HepG2 (cell line): ENCODE data around the gene CRTC2. TPM values are rescaled to one million over a fixed set of nuclear protein-coding genes. Genes with fewer than 3 reads are reported as not detected.
A peak's percentile ranks its signal among the peaks of the same experiment; 100 is the strongest.

Experiments
- ATAC-seq: fragments of 200-7000 bp; cut with Tn5 transposase; 3 replicates; pipeline ENCODE4 v1.9.1; 2020; ENCODE audit warnings: mild to moderate bottlenecking, moderate library complexity
- BruUV-seq: library from RNA; stranded (reverse); fragments of 400-500 nt; replicated peaks from 2 replicates; lab custom pipeline; 2021; lab: Mats Ljungman, UMichigan
- CTCF ChIA-PET: fragments of 300-600 bp; formaldehyde crosslinking; extraction: SDS; loops from one replicate; lab custom pipeline; 2021; ENCODE audit warnings: low total read pairs, inconsistent platforms, low intra/inter-chr PET ratio; lab: Yijun Ruan, JAX
- POLR2A ChIA-PET: fragments of 350-600 bp; sonication (Branson Sonifier 250); formaldehyde crosslinking; loops from one replicate; lab custom pipeline; 2020; ENCODE audit warnings: antibody characterized with exemption, inconsistent platforms; lab: Yijun Ruan, JAX
- DNase-seq: peaks from one replicate; pipeline ENCODE4 v3.0.0-alpha.2; 2015; ENCODE audit warnings: low spot score
- FAIRE-seq: peaks from 3 replicates; lab custom pipeline; 2011; peaks lifted over from hg19 to GRCh38; lab: Jason Lieb, UNC
- H2AFZ ChIP-seq: one replicate; pipeline ENCODE4 v1.6.1; 2011; ENCODE audit warnings: low read length, inconsistent platforms
- H3K27ac ChIP-seq: fragments of 300-600 bp; 3 replicates; pipeline ENCODE4 v1.8.0; 2011; ENCODE audit warnings: mixed run types, mild to moderate bottlenecking, mixed read lengths, low read length, inconsistent platforms; ENCODE audit not compliant: insufficient read depth; ENCODE audit errors: extremely low read length
- H3K27me3 ChIP-seq, 2 experiments: fragments of 200-600 bp in 1 of 2; 2 replicates in 1 of 2; 3 replicates in 1 of 2; pipeline versions ENCODE4 v1.6.0 to v1.8.0; 2011; ENCODE audit warnings: low read length in 2 of 2, mild to moderate bottlenecking in 2 of 2, moderate library complexity in 2 of 2, inconsistent platforms in 1 of 2; ENCODE audit not compliant: insufficient read depth in 2 of 2, control insufficient read depth in 1 of 2
- H3K36me3 ChIP-seq, 2 experiments: fragments of 200-600 bp in 1 of 2; replicated peaks in 1 of 2; 2 replicates in 1 of 2; 3 replicates in 1 of 2; pipeline versions ENCODE4 v1.5.1 to v1.8.0; 2011; ENCODE audit warnings: low read length in 2 of 2, inconsistent platforms in 1 of 2; ENCODE audit not compliant: insufficient read depth in 2 of 2, control insufficient read depth in 1 of 2
- H3K4me1 ChIP-seq: 2 replicates; pipeline ENCODE4 v1.5.1; 2012; ENCODE audit warnings: low read length, inconsistent platforms; ENCODE audit not compliant: insufficient read depth
- H3K4me2 ChIP-seq: 2 replicates; pipeline ENCODE4 v1.6.0; 2011; ENCODE audit warnings: low read depth, low read length, inconsistent platforms
- H3K4me3 ChIP-seq, 3 experiments: fragments of 200-600 bp in 1 of 3; sonication (generic), shearing (Covaris generic) in 1 of 3; replicated peaks in 1 of 3; 2 replicates each; pipeline ENCODE4 v1.5.1; 2011 to 2016; ENCODE audit warnings: low read length in 3 of 3, inconsistent platforms in 2 of 3, low read depth in 2 of 3, mild to moderate bottlenecking in 2 of 3, control low read depth in 1 of 3, mixed read lengths in 1 of 3; ENCODE audit not compliant: insufficient read depth in 1 of 3
- H3K79me2 ChIP-seq: one replicate; pipeline ENCODE4 v1.6.1; 2011; ENCODE audit warnings: low read length, inconsistent platforms; ENCODE audit not compliant: insufficient read depth
- H3K9ac ChIP-seq: 2 replicates; pipeline ENCODE4 v1.6.0; 2011; ENCODE audit warnings: mild to moderate bottlenecking, low read depth, low read length, inconsistent platforms; ENCODE audit not compliant: insufficient read depth
- H3K9me3 ChIP-seq: 2 replicates; pipeline ENCODE4 v1.5.1; 2012; ENCODE audit warnings: mild to moderate bottlenecking, low read length
- H4K20me1 ChIP-seq: 2 replicates; pipeline ENCODE4 v1.6.0; 2011; ENCODE audit warnings: inconsistent platforms, mild to moderate bottlenecking, low read length, moderate library complexity; ENCODE audit not compliant: insufficient read depth
- AGO2 ChIP-seq: fragments of 200-400 bp; formaldehyde crosslinking; optimal IDR thresholded peaks from 2 replicates; pipeline ENCODE3; 2017; ENCODE audit warnings: mild to moderate bottlenecking, low read depth, low read length, moderate library complexity
- ATF7 ChIP-seq, 2 experiments: fragments of 450-650 bp in 1 of 2; sonication (generic) in 1 of 2; formaldehyde crosslinking in 1 of 2; IDR thresholded peaks; 2 replicates each; pipeline versions ENCODE4 v1.4.0 to v1.6.1; 2016 to 2020; ENCODE audit warnings: antibody characterized with exemption in 1 of 2, mild to moderate bottlenecking in 1 of 2, missing genetic modification reagents in 1 of 2
- CREB1 ChIP-seq, 2 experiments: fragments of 450-650 bp in 1 of 2; IDR thresholded peaks; 2 replicates each; pipeline ENCODE4 v1.6.1; 2016 to 2017; ENCODE audit warnings: control low read depth in 1 of 2, mild to moderate bottlenecking in 1 of 2, missing compliant biosample characterization in 1 of 2, missing genetic modification characterization in 1 of 2
- ELF1 ChIP-seq: sonication (generic); formaldehyde crosslinking; IDR thresholded peaks from 2 replicates; pipeline ENCODE4 v1.4.0; 2020; ENCODE audit warnings: missing genetic modification reagents
- KIAA2018 ChIP-seq: sonication (generic); formaldehyde crosslinking; IDR thresholded peaks from 2 replicates; pipeline ENCODE4 v1.5.0; 2020; ENCODE audit warnings: mild to moderate bottlenecking, missing genetic modification reagents, borderline replicate concordance
- NR1H2 ChIP-seq: sonication (generic); formaldehyde crosslinking; IDR thresholded peaks from 2 replicates; pipeline ENCODE4 v1.8.1; 2022; ENCODE audit warnings: low read depth, missing genetic modification reagents, borderline replicate concordance
- ZBTB21 ChIP-seq: sonication (generic); formaldehyde crosslinking; IDR thresholded peaks from 2 replicates; pipeline ENCODE4 v1.4.0; 2020; ENCODE audit warnings: missing genetic modification reagents
- ZNF432 ChIP-seq: sonication (generic); formaldehyde crosslinking; IDR thresholded peaks from 2 replicates; pipeline ENCODE4 v1.5.0; 2020; ENCODE audit warnings: missing genetic modification reagents, mild to moderate bottlenecking, borderline replicate concordance
- ZNF687 ChIP-seq: sonication (generic); formaldehyde crosslinking; IDR thresholded peaks from 2 replicates; pipeline ENCODE4 v1.5.1; 2020; ENCODE audit warnings: mild to moderate bottlenecking, missing genetic modification reagents, moderate library complexity
- WGBS: methylation state at CpG from one replicate; pipeline ENCODE4 v1.1.6; 2017; ENCODE audit warnings: low lambda C conversion rate; 5-methylcytosine and 5-hydroxymethylcytosine counted together
- in situ Hi-C: cut with HindIII; loops from 2 replicates; pipeline ENCODE4 v1.10.0; 2017; ENCODE audit warnings: low pct_unique_long_range_greater_than_20kb; ENCODE audit not compliant: extremely low pct_ligation_motif_present
- intact Hi-C: fragments of 100-400 bp; cut with micrococcal nuclease; formaldehyde crosslinking; loops from one replicate; pipeline ENCODE4 v1.10.0; 2022; ENCODE audit not compliant: unreplicated experiment
- polyA plus RNA-seq, 8 experiments: library from polyadenylated mRNA; depleted of rRNA in 3 of 8; stranded (reverse) in 7 of 8; unstranded in 1 of 8; fragments of >200 nt; fragmentation: Illumina TruSeq in 4 of 8; extraction: Trizol in 4 of 8; gene quantifications; 2 replicates each; pipeline versions ENCODE4 v1.2.1 to v1.2.3, GENCODE V29; 2011 to 2016; ENCODE audit warnings: low read depth in 4 of 8, missing spikeins in 1 of 8, mixed read lengths in 1 of 8; ENCODE audit not compliant: insufficient read depth in 1 of 8
- total RNA-seq, 5 experiments: library from RNA; depleted of rRNA; stranded (reverse); fragments of >200 nt; fragmentation: Illumina TruSeq; extraction: Trizol; gene quantifications; 2 replicates each; pipeline ENCODE4 v1.2.3, GENCODE V29; 2016; ENCODE audit warnings: low read depth in 1 of 5

The CRTC2 gene
- total and polyA plus RNA-seq, 2 of the 13 experiments (the other 11 are each of a cell fraction or from before 2014, with no cell fraction given): 6.1 to 26.7 TPM

GRCh38 chr1:153944005-153944826, 14.2 kb downstream of the CRTC2 start:
- Histone ChIP-seq H3K36me3 (peaks cover 12 to 49% of the 10 kb centered on the region in 2 experiments; a peak in 4 of 5 replicates), H4K20me1 (no peaks in the 10 kb centered on the region), H3K27ac (no peak overlapping the region), H3K9me3 (no peaks in the 10 kb centered on the region), H3K79me2 (peaks cover 11% of the 10 kb centered on the region), H3K4me3 (no peak overlapping the region), H3K27me3 (no peaks in the 10 kb centered on the region), H3K9ac (0 out of 2 replicates have a peak overlapping the region, but pooled peaks have one; percentile 82), H3K4me2 (peak overlapping the region; percentile 87; the same call in 1 of the 2 replicates), H3K4me1 (peaks cover 40% of the 10 kb centered on the region), H2AFZ (no peak overlapping the region)
- no TSS peak for BruUV-seq
- CTCF ChIA-PET: no interaction called here
- in situ Hi-C loops (loop anchor here (10.0 kb wide), 1 partner anchor 119 kb away; no protein-coding TSS in a partner anchor), intact Hi-C loops (no loop called here)
- no peak for DNase-seq
- FAIRE-seq: no peak
- no peak for ATAC-seq
- POLR2A ChIA-PET: interaction anchor here (0.9 to 5.3 kb wide), 5 partner anchors 10 to 46 kb away, joined by 5 to 43 read pairs (median 20); partner anchors contain the start of genes CREB3L4, GATAD2B and SLC39A1
- 95% methylated on average over 7 of the region's 15 CpGs for WGBS
- TF ChIP-seq ZNF432 (CRISPR knock-in tag) (no peak), KIAA2018 (CRISPR knock-in tag) (no peak), ELF1 (CRISPR knock-in tag) (no peak), ZBTB21 (CRISPR knock-in tag) (peak; percentile 85), ZNF687 (CRISPR knock-in tag) (0 out of 2 replicates have a peak, but pooled peaks have one; percentile 16), AGO2 (peak; percentile 62), CREB1 (IDR thresholded peaks at IDR 0.05) (peak; percentile 85), CREB1 (CRISPR knock-in tag; IDR thresholded peaks at IDR 0.05) (no peak), NR1H2 (CRISPR knock-in tag) (no peak), ATF7 (IDR thresholded peaks at IDR 0.05) (peak; percentile 93), ATF7 (CRISPR knock-in tag; IDR thresholded peaks at IDR 0.05) (no peak)
